DMS153 treated with DMSO at 0.1 percent for 48 hours (cell line): ENCODE measurements around the gene LFNG.
"Not testable (repeated sequence)": the region's sequence is repeated elsewhere in the genome, so short reads cannot be mapped to it uniquely, and the experiment has no call there.

Experiments used
- DNase-seq: peaks from one replicate; lab custom pipeline; 2025; ENCODE audit not compliant: unreplicated experiment; lab: John Stamatoyannopoulos, UW

Gene LFNG

GRCh38 chr7:2528481-2529095, 9.0 kb downstream of the LFNG start:
- DNase-seq, result no peak

- peak; percentile 28 for DNase-seq
These were observed 9.8 kb downstream of the LFNG start for GRCh38 chr7:2529161-2530070.

DNA sequence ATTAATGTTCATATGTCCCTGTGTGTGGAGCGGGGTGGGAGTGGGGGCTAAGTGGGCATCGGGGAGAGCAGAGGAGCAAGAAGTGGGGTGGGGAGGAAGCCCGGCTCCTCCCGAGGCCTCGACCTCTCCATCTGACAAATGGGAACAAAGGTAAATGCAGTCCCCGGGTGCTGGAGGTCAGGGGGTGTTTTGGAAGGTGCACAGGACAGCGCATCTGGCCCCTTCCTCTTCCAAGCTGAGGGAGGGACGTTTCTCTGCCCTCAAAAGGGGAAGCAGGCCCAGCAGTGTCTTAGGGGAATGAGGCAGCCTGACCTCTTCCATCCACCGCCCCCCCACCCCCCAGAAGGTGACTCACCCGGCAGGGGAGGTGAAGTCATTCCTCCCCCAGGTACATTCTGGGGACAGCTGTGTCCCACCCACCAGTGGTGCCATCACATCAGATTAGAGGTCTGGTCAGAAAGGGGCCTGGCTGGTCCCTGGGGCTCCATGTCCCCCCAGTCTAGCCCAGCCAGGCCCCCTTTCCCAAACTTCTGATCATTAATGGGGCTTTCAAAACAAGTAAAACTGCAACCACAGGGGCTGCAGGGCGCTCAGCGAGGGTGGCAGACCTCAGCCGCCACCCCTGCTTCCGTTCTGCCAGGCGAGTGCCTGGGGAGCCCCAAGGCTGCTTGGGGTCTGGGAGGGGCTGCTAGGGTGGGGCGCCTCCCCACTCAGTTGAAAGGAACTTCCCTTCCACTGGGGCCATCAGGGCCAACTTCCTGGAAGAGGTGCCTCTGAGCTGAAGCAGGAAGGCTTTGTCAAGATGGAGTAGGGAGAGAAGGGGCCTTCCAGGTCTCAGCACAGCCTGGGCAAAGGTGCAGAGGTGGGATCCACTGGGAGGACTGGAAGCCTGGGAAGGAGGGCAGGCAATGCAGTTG, 10.8 kb downstream of the LFNG start:
- DNase-seq, result peak; percentile 85

GRCh38 chr7:2530994-2531795, 11.6 kb downstream of the LFNG start:
- peak; percentile 85 for DNase-seq

DNA sequence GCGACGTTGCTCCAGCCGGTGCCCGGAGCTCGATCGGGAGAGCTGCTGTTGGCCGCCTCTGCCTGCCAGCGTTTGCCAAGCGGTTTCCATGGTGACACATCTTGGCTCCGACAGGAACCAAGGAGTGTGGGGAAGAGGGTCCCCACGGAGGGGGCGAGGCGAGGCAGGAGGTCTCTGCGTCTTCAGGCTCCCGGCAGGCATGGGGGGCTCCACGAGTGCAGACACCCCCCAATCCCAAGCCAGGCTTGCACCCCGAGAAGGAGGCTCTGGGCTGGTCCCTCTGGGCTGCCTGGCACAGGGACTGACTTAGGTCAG, 12.2 kb downstream of the LFNG start:
- DNase-seq, result not testable (repeated sequence)

DNA sequence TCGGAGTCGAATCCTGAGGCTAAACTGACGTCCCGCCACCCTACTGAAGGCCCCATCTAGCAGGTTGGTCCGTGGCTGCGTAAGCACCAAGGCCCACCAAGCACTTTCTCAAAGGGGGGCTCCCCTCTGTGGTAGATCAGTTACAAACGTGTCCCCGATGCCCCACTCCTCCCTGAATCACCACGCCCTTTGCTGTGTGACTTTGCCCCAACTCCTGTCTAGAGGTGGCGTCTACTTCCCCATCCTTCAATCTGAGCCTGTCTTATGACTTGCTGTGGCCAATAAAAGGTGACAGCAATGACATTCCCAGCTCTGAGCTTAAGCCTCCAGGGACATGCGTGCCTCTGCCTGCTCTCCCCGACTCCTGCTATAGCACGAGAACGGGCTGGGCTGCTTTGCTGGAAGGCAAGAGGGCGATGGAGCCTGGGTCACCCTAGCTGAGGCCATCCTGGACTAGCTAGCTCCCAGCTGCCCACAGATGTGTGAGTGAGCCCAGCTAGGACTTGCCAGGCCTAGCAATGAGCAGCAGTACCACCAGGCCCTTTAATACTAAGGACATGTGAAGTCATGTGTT, 12.7 kb downstream of the LFNG start:
- peak; percentile 41 for DNase-seq

GRCh38 chr7:2532816-2533215, 13.2 kb downstream of the LFNG start:
- not testable (repeated sequence) for DNase-seq

- DNase-seq, result not testable (repeated sequence)
These were observed 14.0 kb downstream of the LFNG start for GRCh38 chr7:2533566-2533965.

DNA sequence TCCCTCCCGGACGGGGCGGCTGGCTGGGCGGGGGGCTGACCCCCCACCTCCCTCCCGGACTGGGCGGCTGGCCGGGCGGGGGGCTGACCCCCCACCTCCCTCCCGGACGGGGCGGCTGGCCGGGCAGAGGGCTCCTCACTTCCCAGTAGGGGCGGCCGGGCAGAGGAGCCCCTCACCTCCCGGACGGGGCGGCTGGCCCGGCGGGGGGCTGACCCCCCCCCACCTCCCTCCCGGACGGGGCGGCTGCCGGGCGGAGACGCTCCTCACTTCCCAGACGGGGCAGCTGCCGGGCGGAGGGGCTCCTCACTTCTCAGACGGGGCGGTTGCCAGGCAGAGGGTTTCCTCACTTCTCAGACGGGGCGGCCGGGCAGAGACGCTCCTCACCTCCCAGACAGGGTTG, 14.6 kb downstream of the LFNG start:
- DNase-seq, result not testable (repeated sequence)

- not testable (repeated sequence) for DNase-seq
These were observed 16.5 kb downstream of the LFNG start for GRCh38 chr7:2535872-2536627.

DNA sequence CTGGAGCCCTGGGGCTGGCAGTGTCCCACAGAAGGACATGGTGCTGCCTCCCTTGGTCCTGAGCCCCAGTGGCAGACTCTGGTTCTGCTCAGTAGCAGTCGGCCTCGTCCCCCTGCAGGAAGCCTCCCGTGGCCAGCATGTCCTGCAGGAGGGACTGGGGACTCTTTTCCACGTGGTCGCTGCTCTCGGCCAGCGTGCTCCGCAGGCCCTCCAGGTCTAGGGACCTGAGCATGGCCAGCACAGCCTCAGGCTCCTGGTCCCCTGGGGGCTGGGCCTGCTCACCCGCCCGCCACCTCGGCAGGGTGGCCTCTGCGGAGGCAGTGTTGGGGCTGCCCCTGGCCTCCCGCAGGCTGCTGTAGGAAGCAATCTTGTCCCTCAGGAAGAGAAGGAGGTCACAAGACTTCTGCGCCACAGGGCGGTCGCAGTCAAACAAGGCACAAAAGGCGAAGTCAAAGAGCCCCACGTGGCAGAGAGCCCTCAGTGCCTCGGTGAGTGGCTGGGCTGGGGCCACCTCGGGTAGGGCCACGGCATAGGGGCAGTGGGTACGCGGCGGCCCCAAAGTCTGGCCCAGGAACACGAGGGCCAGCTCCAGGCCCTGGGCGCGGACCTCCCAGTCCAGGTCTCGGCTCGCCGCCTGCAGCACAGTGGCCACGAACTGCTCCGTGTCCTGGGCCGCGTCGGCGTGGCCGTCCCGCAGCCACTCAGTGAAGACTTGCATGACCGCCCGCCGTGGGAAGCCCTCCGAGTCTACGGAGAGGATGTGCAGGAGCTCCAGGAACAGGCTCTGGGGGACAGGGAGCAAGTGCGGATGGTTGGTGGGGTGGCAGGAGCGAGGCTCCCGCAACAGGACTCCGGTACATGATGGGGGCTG, 18.6 kb downstream of the LFNG start:
- DNase-seq, result no peak

- DNase-seq, result no peak
These were observed 19.7 kb downstream of the LFNG start for GRCh38 chr7:2539031-2539911.

GRCh38 chr7:2540133-2540532, 20.6 kb downstream of the LFNG start:
- DNase-seq, result no peak

DNA sequence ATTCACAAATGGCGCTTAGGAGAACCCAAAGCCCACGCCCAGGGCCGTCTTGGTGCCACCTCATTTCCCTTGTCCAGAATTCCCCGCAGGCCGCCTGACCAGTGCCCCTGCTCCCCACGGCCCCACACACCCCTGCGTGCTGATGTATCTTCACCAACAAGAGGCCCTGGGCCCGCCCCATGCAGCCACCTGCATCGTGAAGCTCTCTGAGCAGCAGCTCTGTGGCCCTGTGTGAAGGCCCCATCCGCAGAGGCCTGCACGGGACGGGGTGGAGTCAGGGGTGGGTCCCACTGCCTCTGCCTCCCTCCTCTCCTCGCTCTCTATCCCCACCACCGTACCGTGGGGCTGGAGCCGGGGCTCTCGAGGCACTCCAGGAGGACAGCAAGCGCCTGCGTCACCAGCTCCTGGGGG, 21.1 kb downstream of the LFNG start:
- no peak for DNase-seq

DNA sequence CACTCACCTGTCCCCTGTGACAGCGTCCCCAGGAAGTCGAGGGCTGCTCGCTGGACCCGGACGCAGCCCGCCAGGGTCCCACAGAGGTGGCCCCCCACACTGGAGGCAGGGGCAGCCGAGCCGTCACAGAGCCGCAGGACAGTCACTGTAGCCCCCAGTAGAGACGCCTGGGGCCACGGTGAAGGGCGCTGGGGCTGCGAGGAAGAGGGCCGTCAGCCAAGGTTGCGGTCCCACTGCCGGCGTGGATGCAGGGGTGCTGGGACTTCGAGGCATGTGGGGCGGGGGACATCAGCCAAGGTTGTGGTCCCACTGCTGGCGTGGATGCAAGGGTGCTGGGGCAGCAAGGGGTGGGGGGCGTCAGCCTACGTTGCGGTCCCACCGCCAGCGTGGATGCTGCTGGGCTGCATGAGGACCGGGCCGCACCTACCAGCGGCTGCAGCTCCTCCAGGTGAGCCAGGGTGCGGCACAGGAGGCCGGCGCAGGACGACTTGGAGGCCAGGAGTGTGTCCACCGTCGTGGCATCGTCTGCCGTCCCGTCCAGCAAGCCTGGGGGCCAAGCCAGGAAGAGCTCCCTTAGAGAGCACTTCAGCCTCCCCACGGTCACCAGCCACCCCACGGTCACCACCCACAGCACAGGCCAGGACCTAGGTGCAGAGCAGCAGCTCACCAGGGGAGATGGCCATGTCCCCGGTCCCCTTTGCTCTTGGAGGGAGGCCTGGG, 21.9 kb downstream of the LFNG start:
- no peak for DNase-seq

- no peak for DNase-seq
These were observed 22.7 kb downstream of the LFNG start for GRCh38 chr7:2542011-2542915.
